Lung (tissue), 12 donors: ENCODE data around the gene DUSP2. TPM values are rescaled to one million over a fixed set of nuclear protein-coding genes. Genes with fewer than 3 reads are reported as not detected.
A peak's percentile ranks its signal among the peaks of the same experiment; 100 is the strongest.

ENCODE experiments used
- ATAC-seq: fragments of 200-7000 bp; cut with Tn5 transposase; one replicate; pipeline ENCODE4 v1.9.1; 2020; ENCODE audit warnings: moderate number of reproducible peaks; ENCODE audit not compliant: insufficient read depth, low FRiP score
- DNase-seq, 3 donors: peaks; one replicate each; pipeline ENCODE4 v3.0.0-alpha.2; 2013 to 2017
- H3K27ac ChIP-seq, 2 donors: one replicate each; pipeline ENCODE4 v1.5.1; 2013; ENCODE audit warnings: mild to moderate bottlenecking in 2 of 2, moderate library complexity in 2 of 2, control low read depth in 1 of 2, inconsistent platforms in 1 of 2, low read depth in 1 of 2, low read length in 1 of 2
- H3K27me3 ChIP-seq, 3 donors: one replicate each; pipeline ENCODE4 v1.5.1; 2013; ENCODE audit warnings: low read length in 2 of 3; ENCODE audit not compliant: control insufficient read depth in 3 of 3, insufficient read depth in 3 of 3
- H3K36me3 ChIP-seq, 4 donors: one replicate each; pipeline ENCODE4 v1.5.1; 2013; ENCODE audit warnings: low read length in 4 of 4, mild to moderate bottlenecking in 1 of 4, moderate library complexity in 1 of 4; ENCODE audit not compliant: control insufficient read depth in 4 of 4, insufficient read depth in 4 of 4
- H3K4me1 ChIP-seq, 5 donors: one replicate each; pipeline ENCODE4 v1.5.1; 2013; ENCODE audit warnings: low read length in 5 of 5, mild to moderate bottlenecking in 2 of 5, moderate library complexity in 1 of 5; ENCODE audit not compliant: control insufficient read depth in 5 of 5, insufficient read depth in 5 of 5
- H3K4me3 ChIP-seq: one replicate; pipeline ENCODE4 v1.5.1; 2013; ENCODE audit warnings: mild to moderate bottlenecking, control low read depth, moderate library complexity
- H3K9ac ChIP-seq, 2 donors: one replicate each; pipeline ENCODE4 v1.5.1; 2013; ENCODE audit warnings: low read length in 2 of 2, control low read depth in 1 of 2; ENCODE audit not compliant: insufficient read depth in 1 of 2
- H3K9me3 ChIP-seq, 4 donors: one replicate each; pipeline ENCODE4 v1.5.1; 2013; ENCODE audit warnings: low read length in 3 of 4, mild to moderate bottlenecking in 1 of 4, moderate library complexity in 1 of 4; ENCODE audit not compliant: control insufficient read depth in 4 of 4, insufficient read depth in 3 of 4
- WGBS, 2 donors: extraction: QIAGEN DNeasy Blood & Tissue Kit; methylation state at CpG; one replicate each; pipeline ENCODE4 v1.1.7; 2013; 5-methylcytosine and 5-hydroxymethylcytosine counted together
- polyA plus RNA-seq, 2 donors: library from polyadenylated mRNA; stranded (reverse); fragments of 200-250 nt; gene quantifications; one replicate each; pipeline ENCODE4 v1.2.1, GENCODE V29; 2013
- total RNA-seq, 2 donors: library from RNA; depleted of rRNA in 1 of 2; stranded (reverse); fragments of >200 nt in 1 of 2; gene quantifications; one replicate each; pipeline ENCODE4 v1.2.1, GENCODE V29; 2014 to 2021
- TF ChIP-seq, protein P1 (sequence below): IDR thresholded peaks from 2 replicates; pipeline ENCODE4 v1.5.1; 2012; ENCODE audit warnings: mild to moderate bottlenecking; ENCODE audit errors: control extremely low read depth, extremely low read depth
- donor health status: control.
- donor health status: control.
- donor health status: Bipolar disorder and iron deficiency.
- donor health status: healthy.
- donor health status: DM: yes; HTN: yes; CAD: no.

DUSP2 gene
- total and polyA plus RNA-seq, 4 donors = 3.5 to 33.6 (median 5.8) TPM

DNA sequence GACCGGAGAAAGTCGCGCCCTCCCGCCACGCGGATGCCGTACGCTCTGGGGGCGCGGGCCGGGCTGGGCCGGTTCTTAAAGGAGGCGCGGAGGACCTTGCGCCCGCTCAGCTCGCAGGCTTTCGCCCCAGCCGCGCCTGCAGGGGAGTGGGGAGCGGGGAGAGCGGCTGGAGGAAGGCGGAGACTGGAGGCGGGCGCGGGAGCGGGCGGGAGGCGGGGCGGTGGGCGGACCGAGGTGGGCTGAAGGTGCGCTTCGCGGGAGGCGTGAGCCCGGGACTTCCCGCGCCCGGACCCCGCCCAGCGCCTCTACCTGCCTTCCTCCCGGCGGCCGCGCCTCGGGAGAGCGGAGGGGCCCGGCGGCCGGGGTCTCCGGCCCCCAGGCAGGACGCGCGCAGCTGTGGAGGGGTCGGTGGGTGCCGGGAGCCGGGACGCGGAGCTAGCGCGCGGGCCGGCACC lies 28.8 kb downstream of the DUSP2 start, which contains the start of gene ADRA2B:
Gene ADRA2B, minus strand, starts transcription at position 148 of the 455 bp plus-strand sequence. CDS start 422 bp downstream, outside the sequence.
- Histone ChIP-seq H3K9ac (peak within 1 kb of the TSS in 1 of 2 donors; percentile 32), H3K4me1 (peaks cover 0 to 7% (median 4%) of the 10 kb centered on the region in 5 donors), H3K9me3 (no peaks in the 10 kb centered on the region), H3K4me3 (peak within 1 kb of the TSS; percentile 26), H3K27me3 (peaks cover 0 to 28% (median 12%) of the 10 kb centered on the region in 3 donors), H3K27ac (no peak within 1 kb of the TSS), H3K36me3 (no peaks in the 10 kb centered on the region)
- ATAC-seq (peak; percentile 79), DNase-seq (peak; percentile 49 to 80 (median 73))
- WGBS, 2 donors = 1% methylated on average over 25 to 64 of the region's 64 CpGs
- TF ChIP-seq, protein P1, sequence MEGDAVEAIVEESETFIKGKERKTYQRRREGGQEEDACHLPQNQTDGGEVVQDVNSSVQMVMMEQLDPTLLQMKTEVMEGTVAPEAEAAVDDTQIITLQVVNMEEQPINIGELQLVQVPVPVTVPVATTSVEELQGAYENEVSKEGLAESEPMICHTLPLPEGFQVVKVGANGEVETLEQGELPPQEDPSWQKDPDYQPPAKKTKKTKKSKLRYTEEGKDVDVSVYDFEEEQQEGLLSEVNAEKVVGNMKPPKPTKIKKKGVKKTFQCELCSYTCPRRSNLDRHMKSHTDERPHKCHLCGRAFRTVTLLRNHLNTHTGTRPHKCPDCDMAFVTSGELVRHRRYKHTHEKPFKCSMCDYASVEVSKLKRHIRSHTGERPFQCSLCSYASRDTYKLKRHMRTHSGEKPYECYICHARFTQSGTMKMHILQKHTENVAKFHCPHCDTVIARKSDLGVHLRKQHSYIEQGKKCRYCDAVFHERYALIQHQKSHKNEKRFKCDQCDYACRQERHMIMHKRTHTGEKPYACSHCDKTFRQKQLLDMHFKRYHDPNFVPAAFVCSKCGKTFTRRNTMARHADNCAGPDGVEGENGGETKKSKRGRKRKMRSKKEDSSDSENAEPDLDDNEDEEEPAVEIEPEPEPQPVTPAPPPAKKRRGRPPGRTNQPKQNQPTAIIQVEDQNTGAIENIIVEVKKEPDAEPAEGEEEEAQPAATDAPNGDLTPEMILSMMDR = no peak

DNA sequence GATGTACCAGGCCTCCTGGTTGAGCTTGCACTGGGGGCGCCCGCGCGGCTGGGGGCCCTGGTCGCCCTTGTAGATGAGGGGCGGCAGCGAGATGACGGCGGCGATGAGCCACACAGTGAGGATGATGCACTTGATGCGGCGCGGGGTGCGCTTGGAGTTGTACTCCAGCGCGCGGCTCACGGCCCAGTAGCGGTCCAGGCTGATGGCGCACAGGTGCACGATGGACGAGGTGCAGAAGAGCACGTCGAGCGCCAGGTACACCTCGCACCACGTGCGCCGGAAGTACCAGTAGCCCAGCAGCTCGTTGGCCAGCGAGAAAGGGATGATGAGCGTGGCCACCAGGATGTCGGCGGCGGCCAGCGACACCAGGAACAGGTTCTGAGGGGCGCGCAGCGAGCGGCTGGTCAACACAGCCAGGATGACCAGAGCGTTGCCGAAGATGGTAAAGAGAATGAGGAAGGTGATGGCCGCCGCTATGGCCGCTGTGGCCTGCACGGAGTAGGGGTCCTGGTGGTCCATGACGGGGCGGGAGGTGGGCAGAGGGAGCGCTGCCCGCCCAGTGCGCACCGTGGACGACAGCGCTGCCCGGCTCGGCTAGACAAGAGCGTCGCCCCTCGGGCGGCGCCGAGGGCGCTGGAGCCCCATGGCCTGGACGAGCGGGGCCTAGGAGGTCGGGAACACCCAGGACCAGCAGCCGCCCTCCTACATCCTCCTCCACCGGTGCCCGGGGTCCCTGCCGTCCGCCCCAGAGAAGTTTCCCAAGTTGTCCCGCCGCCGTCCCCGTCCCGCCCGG lies 29.4 kb downstream of the DUSP2 start:
- DNase-seq (no peak), ATAC-seq (no peak)
- WGBS, 2 donors = 40 to 43% methylated on average over 67 to 77 of the region's 77 CpGs
- H3K4me3 ChIP-seq = no peak overlapping the region
- no peak overlapping the region for H3K27ac ChIP-seq
- no peaks in the 10 kb centered on the region for H3K9me3 ChIP-seq
- peaks cover 0 to 28% (median 12%) of the 10 kb centered on the region in 3 donors for H3K27me3 ChIP-seq
- TF ChIP-seq, protein P1 = no peak
- H3K36me3 ChIP-seq = no peaks in the 10 kb centered on the region
- peaks cover 0 to 7% (median 4%) of the 10 kb centered on the region in 5 donors for H3K4me1 ChIP-seq
- H3K9ac ChIP-seq = no peak overlapping the region

DNA sequence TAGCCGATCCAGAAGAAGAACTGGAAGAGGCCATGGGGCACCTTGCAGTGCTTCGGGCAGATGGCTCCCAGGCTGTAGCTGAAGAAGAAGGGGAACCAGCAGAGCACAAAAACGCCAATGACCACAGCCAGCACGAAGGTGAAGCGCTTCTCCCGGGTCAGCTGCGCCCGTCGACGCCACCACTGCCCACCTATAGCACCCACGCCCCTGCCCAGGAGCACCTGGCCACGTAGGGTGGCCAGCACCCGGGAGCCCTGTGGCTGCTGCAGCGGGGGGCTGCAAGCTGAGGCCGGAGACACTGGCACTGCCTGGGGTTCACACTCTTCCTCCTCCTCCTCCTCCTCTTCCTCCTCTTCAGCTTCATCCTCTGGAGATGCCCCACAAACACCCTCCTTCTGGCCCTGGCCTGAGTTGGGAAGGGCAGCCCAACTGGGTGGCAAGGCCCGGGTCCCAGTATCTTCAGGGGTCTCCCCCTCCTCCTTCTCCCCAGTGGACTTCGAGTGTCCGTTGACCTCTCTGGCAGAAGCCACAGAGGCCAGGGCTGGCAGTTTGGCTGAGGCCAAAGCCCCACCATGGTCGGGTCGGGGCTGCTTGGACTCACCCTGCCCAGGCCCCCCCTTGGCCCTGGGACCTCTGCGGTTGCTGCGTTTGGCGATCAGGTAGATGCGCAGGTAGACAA lies 30.2 kb downstream of the DUSP2 start:
- DNase-seq = no peak
- Histone ChIP-seq H3K9ac (no peak overlapping the region), H3K27ac (no peak overlapping the region), H3K9me3 (no peaks in the 10 kb centered on the region), H3K27me3 (peaks cover 0 to 28% (median 7%) of the 10 kb centered on the region in 3 donors), H3K4me1 (peaks cover 0 to 7% (median 4%) of the 10 kb centered on the region in 5 donors), H3K36me3 (no peaks in the 10 kb centered on the region), H3K4me3 (no peak overlapping the region)
- ATAC-seq = no peak
- WGBS, 2 donors = 95 to 98% methylated on average over 20 to 24 of the region's 24 CpGs
- TF ChIP-seq, protein P1 = no peak
